ENCODE results near the gene SNORC.

DNA sequence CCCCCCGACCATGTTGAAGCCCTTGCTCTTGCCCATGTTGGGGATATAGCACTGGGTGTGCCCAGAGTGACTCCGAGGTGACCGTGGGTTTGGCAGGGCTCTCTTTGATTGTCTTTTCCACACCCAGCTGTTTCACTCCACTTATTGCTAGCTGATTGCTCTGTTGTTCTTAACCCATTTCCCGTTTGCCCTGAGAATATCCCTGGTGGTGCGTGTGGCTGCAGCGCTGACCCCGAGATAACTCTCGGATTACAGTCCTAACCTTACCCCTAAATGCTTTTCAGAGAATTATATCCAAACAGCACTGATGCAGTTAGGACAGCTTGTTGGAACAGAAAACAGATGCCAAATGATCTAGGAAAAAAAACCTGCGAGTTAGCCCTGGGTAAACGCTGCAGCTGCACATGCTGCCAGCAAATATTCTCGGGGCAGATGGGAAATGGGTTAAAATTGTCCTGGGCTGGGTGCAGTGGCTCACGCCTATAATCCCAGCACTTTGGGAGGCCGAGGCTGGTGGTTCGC lies 34.3 kb upstream of the SNORC start:
- TF ChIP-seq CTCF (IDR thresholded peaks at IDR 0.05; ENCODE audit: insufficient read depth, low read length, poor library complexity, severe bottlenecking): no peak
- TF ChIP-seq EZH2phosphoT487 (conservative IDR thresholded peaks at IDR 0.05; ENCODE audit: low read length): no peak

Data from SU-DHL-6 (cell line).